A549 (cell line): ENCODE results near the gene SEMA7A. TPM values are rescaled to one million over a fixed set of nuclear protein-coding genes. Genes with fewer than 3 reads are reported as not detected.

ENCODE experiments used
- ATAC-seq, 2 experiments: fragments of 200-7000 bp in 1 of 2; fragments of >200 bp in 1 of 2; cut with Nextera tagmentation in 1 of 2; cut with Tn5 transposase in 1 of 2; 3 replicates each; pipeline versions ENCODE4 v1.8.0 to v1.9.1; 2018 to 2020; ENCODE audit warnings: mild to moderate bottlenecking in 1 of 2, moderate library complexity in 1 of 2
- CTCF ChIA-PET: fragments of 300-600 bp; sonication (Branson Sonifier 250); formaldehyde crosslinking; extraction: SDS; loops from one replicate; lab custom pipeline; 2021; ENCODE audit warnings: antibody characterized with exemption, inconsistent platforms; lab: Yijun Ruan, JAX
- POLR2A ChIA-PET: fragments of 350-600 bp; formaldehyde crosslinking; extraction: SDS; loops from one replicate; lab custom pipeline; 2021; ENCODE audit warnings: antibody characterized with exemption, inconsistent platforms; lab: Yijun Ruan, JAX
- DNase-seq, 2 experiments: peaks; one replicate each; pipeline versions ENCODE4 v3.0.0 to v3.0.0-alpha.2; 2011 to 2016; ENCODE audit warnings: low read depth in 1 of 2, low spot score in 1 of 2
- FAIRE-seq: peaks from 2 replicates; lab custom pipeline; 2011; peaks lifted over from hg19 to GRCh38; lab: Jason Lieb, UNC
- H3K27ac ChIP-seq, 2 experiments: fragments of >200 bp; sonication (Bioruptor Twin); formaldehyde crosslinking; 3 replicates each; pipeline ENCODE4 v1.5.1; 2016 to 2017
- H3K4me1 ChIP-seq: fragments of >200 bp; sonication (Bioruptor Twin); formaldehyde crosslinking; 3 replicates; pipeline ENCODE4 v1.6.1; 2016
- H3K4me2 ChIP-seq: fragments of >200 bp; sonication (Bioruptor Twin); formaldehyde crosslinking; 3 replicates; pipeline ENCODE4 v1.6.1; 2016
- H3K4me3 ChIP-seq: fragments of >200 bp; sonication (Bioruptor Twin); formaldehyde crosslinking; 3 replicates; pipeline ENCODE4 v1.5.1; 2016
- H3K9me3 ChIP-seq: fragments of >200 bp; sonication (Bioruptor Twin); formaldehyde crosslinking; 3 replicates; pipeline ENCODE4 v1.6.1; 2016
- BHLHE40 ChIP-seq: IDR thresholded peaks from 2 replicates; pipeline ENCODE4 v1.6.1; 2012; ENCODE audit warnings: low read depth, low read length, inconsistent platforms
- CBX2 ChIP-seq: fragments of 200-600 bp; sonication (generic); IDR thresholded peaks from 2 replicates; pipeline ENCODE4 v1.6.1; 2016; ENCODE audit warnings: low read depth, mild to moderate bottlenecking, borderline replicate concordance
- CBX8 ChIP-seq: fragments of 200-600 bp; sonication (generic); IDR thresholded peaks from 2 replicates; pipeline ENCODE4 v1.6.1; 2016
- CTCF ChIP-seq: fragments of >200 bp; sonication (Bioruptor Twin); formaldehyde crosslinking; IDR thresholded peaks from 3 replicates; pipeline ENCODE4 v1.5.1; 2016
- EP300 ChIP-seq, 2 experiments: fragments of >200 bp; sonication (Bioruptor Twin); formaldehyde crosslinking; IDR thresholded peaks; 2 replicates in 1 of 2; 3 replicates in 1 of 2; pipeline ENCODE4 v1.6.1; 2016 to 2017
- FOSB ChIP-seq: fragments of 250-450 bp; sonication (Bioruptor Pico); IDR thresholded peaks from 2 replicates; pipeline ENCODE4 v1.5.0; 2020; ENCODE audit warnings: mild to moderate bottlenecking, moderate library complexity
- FOSL2 ChIP-seq, 2 experiments: fragments of 450-650 bp in 1 of 2; fragments of >200 bp in 1 of 2; sonication (Bioruptor Twin) in 1 of 2; formaldehyde crosslinking; IDR thresholded peaks; 2 replicates each; pipeline versions ENCODE4 v1.5.0 to v1.6.1; 2016 to 2020; ENCODE audit warnings: mild to moderate bottlenecking in 1 of 2, moderate library complexity in 1 of 2
- HDAC2 ChIP-seq: fragments of 200-600 bp; sonication (generic); IDR thresholded peaks from 2 replicates; pipeline ENCODE4 v1.6.1; 2016
- HMGXB4 ChIP-seq: fragments of 250-450 bp; sonication (Bioruptor Pico); IDR thresholded peaks from 2 replicates; pipeline ENCODE4 v1.5.0; 2021; ENCODE audit warnings: mild to moderate bottlenecking, moderate library complexity, borderline replicate concordance
- HOXB5 ChIP-seq: fragments of 250-450 bp; sonication (Bioruptor Pico); IDR thresholded peaks from 2 replicates; pipeline ENCODE4 v1.5.0; 2020; ENCODE audit warnings: mild to moderate bottlenecking, moderate library complexity
- JUN ChIP-seq, 2 experiments: fragments of >200 bp; sonication (Bioruptor Twin); formaldehyde crosslinking; IDR thresholded peaks; 2 replicates in 1 of 2; 3 replicates in 1 of 2; pipeline ENCODE4 v1.6.1; 2016 to 2017
- KDM5A ChIP-seq: fragments of 200-600 bp; sonication (generic); IDR thresholded peaks from 2 replicates; pipeline ENCODE4 v1.6.1; 2016; ENCODE audit warnings: antibody characterized with exemption, mild to moderate bottlenecking
- MAZ ChIP-seq: fragments of 150-350 bp; IDR thresholded peaks from 2 replicates; pipeline ENCODE4 v1.6.1; 2014; ENCODE audit warnings: antibody characterized with exemption, low read depth, low read length, borderline replicate concordance
- NR3C1 ChIP-seq: fragments of >200 bp; sonication (Bioruptor Twin); formaldehyde crosslinking; IDR thresholded peaks from 3 replicates; pipeline ENCODE4 v1.6.1; 2017
- POLR2A ChIP-seq: IDR thresholded peaks from 2 replicates; pipeline ENCODE4 v1.6.1; 2012; ENCODE audit warnings: mild to moderate bottlenecking, low read length
- RNF2 ChIP-seq: fragments of 200-600 bp; sonication (generic); IDR thresholded peaks from 2 replicates; pipeline ENCODE4 v1.6.1; 2016; ENCODE audit warnings: low read depth, mild to moderate bottlenecking, antibody characterized with exemption, moderate library complexity, borderline replicate concordance
- SMC3 ChIP-seq: fragments of >200 bp; sonication (Bioruptor Twin); formaldehyde crosslinking; IDR thresholded peaks from 3 replicates; pipeline ENCODE4 v1.6.1; 2018; ENCODE audit warnings: inconsistent platforms
- ZFP36 ChIP-seq: fragments of 450-650 bp; IDR thresholded peaks from 2 replicates; pipeline ENCODE4 v1.6.1; 2014; ENCODE audit warnings: borderline replicate concordance; ENCODE audit not compliant: partially characterized antibody
- WGBS: methylation state at CpG from one replicate; pipeline ENCODE4 v1.1.6; 2017; ENCODE audit errors: missing lambda C conversion rate; 5-methylcytosine and 5-hydroxymethylcytosine counted together
- polyA plus RNA-seq, 4 experiments: library from polyadenylated mRNA; depleted of rRNA in 3 of 4; stranded (reverse); fragments of >200 nt; fragmentation: RNase III in 1 of 4; extraction: RNeasy Plus Mini Kit Qiagen cat#74134 plus additional on column Dnase treatment in 1 of 4; gene quantifications; 2 replicates in 3 of 4; 3 replicates in 1 of 4; pipeline ENCODE4 v1.2.3, GENCODE V29; 2011 to 2017
- TF ChIP-seq, protein P1 (sequence below): fragments of 250-450 bp; sonication (Bioruptor Pico); IDR thresholded peaks from 2 replicates; pipeline ENCODE4 v1.5.0; 2020; ENCODE audit warnings: low read depth, mild to moderate bottlenecking, moderate library complexity
- TF ChIP-seq, protein P2 (sequence below): fragments of >200 bp; sonication (Bioruptor Twin); formaldehyde crosslinking; IDR thresholded peaks from 3 replicates; pipeline ENCODE4 v1.6.1; 2016
- TF ChIP-seq, protein P3 (sequence below): IDR thresholded peaks from 2 replicates; pipeline ENCODE4 v1.6.1; 2012
- TF ChIP-seq, protein P4 (sequence below): fragments of 150-350 bp; IDR thresholded peaks from 2 replicates; pipeline ENCODE4 v1.6.1; 2014; ENCODE audit warnings: low read depth, mild to moderate bottlenecking, low read length
- TF ChIP-seq, protein P5 (sequence below): IDR thresholded peaks from 2 replicates; pipeline ENCODE4 v1.6.1; 2012; ENCODE audit warnings: low read depth, borderline replicate concordance

Gene SEMA7A
- polyA plus RNA-seq, 2 of the 4 experiments (the other 2 are of a cell fraction): 0.44 to 1.2 TPM

GRCh38 chr15:74412159-74412558 lies 21.6 kb downstream of the SEMA7A start:
- Histone ChIP-seq H3K4me3 (no peak overlapping the region), H3K4me1 (peaks cover 5% of the 10 kb centered on the region; the same call in 1 of the 3 replicates), H3K9me3 (no peaks in the 10 kb centered on the region), H3K4me2 (no peak overlapping the region), H3K27ac (no peak overlapping the region)
- ChIA-PET POLR2A (no interaction called here), CTCF (interaction anchor here (0.7 to 2.0 kb wide), 2 partner anchors 16 to 359 kb away, joined by 3 to 4 read pairs; no protein-coding TSS in a partner anchor)
- WGBS: 60% methylated on average over 6 of the region's 6 CpGs
- DNase-seq: no peak
- TF ChIP-seq POLR2A (no peak), SMC3 (no peak)
- TF ChIP-seq, protein P1, sequence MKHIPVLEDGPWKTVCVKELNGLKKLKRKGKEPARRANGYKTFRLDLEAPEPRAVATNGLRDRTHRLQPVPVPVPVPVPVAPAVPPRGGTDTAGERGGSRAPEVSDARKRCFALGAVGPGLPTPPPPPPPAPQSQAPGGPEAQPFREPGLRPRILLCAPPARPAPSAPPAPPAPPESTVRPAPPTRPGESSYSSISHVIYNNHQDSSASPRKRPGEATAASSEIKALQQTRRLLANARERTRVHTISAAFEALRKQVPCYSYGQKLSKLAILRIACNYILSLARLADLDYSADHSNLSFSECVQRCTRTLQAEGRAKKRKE (CRISPR knock-in tag): no peak
- TF ChIP-seq, protein P2, sequence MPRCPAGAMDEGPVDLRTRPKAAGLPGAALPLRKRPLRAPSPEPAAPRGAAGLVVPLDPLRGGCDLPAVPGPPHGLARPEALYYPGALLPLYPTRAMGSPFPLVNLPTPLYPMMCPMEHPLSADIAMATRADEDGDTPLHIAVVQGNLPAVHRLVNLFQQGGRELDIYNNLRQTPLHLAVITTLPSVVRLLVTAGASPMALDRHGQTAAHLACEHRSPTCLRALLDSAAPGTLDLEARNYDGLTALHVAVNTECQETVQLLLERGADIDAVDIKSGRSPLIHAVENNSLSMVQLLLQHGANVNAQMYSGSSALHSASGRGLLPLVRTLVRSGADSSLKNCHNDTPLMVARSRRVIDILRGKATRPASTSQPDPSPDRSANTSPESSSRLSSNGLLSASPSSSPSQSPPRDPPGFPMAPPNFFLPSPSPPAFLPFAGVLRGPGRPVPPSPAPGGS: no peak
- no peak for ATAC-seq
- no peak for FAIRE-seq

DNA sequence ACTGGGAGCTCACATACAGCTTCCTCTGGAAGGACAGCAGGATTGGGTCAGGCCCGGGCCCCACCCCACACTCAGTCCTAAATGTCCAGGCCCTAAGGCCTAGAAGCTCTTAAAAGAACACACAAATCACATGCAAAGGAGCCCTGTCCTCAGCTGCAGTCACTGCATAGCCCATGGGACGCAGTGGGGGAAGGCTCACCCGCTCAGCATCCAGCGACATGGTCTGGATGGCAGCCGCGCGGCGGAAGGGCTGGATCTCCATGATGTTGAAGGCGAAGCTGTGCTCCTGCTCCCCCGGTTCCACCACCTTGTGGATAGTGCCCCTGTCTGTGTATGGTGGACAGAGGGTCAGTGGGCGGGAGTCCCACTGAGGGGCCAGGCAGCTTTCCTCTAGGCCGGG lies 22.1 kb downstream of the SEMA7A start:
- H3K4me1 ChIP-seq: peaks cover 8% of the 10 kb centered on the region; the same call in 1 of the 3 replicates
- no peaks in the 10 kb centered on the region for H3K9me3 ChIP-seq
- H3K27ac ChIP-seq: no peak overlapping the region
- FAIRE-seq (no peak), DNase-seq (no peak), ATAC-seq (no peak)
- H3K4me2 ChIP-seq: no peak overlapping the region
- CTCF ChIA-PET: interaction anchor here (0.7 to 2.0 kb wide), 2 partner anchors 17 to 360 kb away, joined by 3 to 4 read pairs; no protein-coding TSS in a partner anchor
- WGBS: 40% methylated on average over 1 of the region's 12 CpGs
- H3K4me3 ChIP-seq: no peak overlapping the region
- TF ChIP-seq HDAC2 (no peak), JUN (IDR thresholded peaks at IDR 0.05) (no peak), BHLHE40 (no peak), HOXB5 (CRISPR knock-in tag) (no peak), CTCF (no peak), ZFP36 (no peak), MAZ (no peak), RNF2 (no peak), EP300 (IDR thresholded peaks at IDR 0.05) (no peak), CBX8 (no peak), FOSB (no peak), KDM5A (no peak), NR3C1 (no peak), FOSL2 (IDR thresholded peaks at IDR 0.05) (no peak), FOSL2 (CRISPR knock-in tag; IDR thresholded peaks at IDR 0.05) (no peak), CBX2 (no peak), HMGXB4 (CRISPR knock-in tag) (no peak)
- TF ChIP-seq, protein P3, sequence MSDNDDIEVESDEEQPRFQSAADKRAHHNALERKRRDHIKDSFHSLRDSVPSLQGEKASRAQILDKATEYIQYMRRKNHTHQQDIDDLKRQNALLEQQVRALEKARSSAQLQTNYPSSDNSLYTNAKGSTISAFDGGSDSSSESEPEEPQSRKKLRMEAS: no peak
- TF ChIP-seq, protein P4, sequence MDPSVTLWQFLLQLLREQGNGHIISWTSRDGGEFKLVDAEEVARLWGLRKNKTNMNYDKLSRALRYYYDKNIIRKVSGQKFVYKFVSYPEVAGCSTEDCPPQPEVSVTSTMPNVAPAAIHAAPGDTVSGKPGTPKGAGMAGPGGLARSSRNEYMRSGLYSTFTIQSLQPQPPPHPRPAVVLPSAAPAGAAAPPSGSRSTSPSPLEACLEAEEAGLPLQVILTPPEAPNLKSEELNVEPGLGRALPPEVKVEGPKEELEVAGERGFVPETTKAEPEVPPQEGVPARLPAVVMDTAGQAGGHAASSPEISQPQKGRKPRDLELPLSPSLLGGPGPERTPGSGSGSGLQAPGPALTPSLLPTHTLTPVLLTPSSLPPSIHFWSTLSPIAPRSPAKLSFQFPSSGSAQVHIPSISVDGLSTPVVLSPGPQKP: no peak
- TF ChIP-seq, protein P5, sequence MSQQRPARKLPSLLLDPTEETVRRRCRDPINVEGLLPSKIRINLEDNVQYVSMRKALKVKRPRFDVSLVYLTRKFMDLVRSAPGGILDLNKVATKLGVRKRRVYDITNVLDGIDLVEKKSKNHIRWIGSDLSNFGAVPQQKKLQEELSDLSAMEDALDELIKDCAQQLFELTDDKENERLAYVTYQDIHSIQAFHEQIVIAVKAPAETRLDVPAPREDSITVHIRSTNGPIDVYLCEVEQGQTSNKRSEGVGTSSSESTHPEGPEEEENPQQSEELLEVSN: no peak
- TF ChIP-seq, protein P2: no peak
- POLR2A ChIA-PET: no interaction called here
